Medulla oblongata (tissue), 1 donor: ENCODE data around the gene L3MBTL1.

Experiments used
- DNase-seq: peaks from one replicate; pipeline ENCODE4 v3.0.0-alpha.2; 2015; ENCODE audit errors: extremely low spot score

L3MBTL1 gene

GRCh38 chr20:43535370-43536004, 28.0 kb downstream of the L3MBTL1 start:
- DNase-seq = no peak

DNA sequence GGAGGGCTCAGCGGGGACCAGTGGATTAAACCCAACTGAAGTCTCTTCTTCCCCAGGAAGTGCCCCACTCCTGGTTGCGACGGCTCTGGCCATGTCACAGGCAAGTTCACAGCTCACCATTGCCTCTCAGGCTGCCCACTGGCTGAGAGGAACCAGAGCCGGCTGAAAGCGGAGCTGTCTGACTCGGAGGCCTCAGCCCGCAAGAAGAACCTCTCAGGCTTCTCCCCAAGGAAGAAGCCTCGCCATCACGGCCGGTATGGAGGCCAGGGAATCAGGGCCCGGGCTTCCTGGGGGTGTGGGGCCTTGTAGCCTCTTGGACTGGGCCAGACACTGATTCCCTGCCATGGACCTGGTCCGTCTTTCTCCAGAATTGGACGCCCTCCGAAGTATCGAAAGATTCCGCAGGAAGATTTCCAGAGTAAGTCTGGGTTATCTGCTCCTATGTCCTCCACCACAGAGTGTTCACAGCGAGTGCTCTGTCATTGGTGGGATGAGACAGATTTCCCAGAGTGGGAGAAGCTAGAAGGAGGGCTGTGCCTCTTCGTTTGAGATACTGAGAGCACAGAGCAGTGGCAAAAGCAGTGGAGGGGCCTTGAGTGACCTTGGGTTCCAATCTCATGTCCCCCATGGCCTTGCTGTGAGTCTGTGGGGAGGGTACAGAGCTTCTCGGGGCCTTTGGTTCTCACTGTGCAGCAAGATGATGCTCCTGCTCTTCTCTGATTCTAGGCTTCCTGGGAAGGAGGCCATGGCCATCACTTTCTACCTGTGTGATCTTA, 28.7 kb downstream of the L3MBTL1 start:
- no peak for DNase-seq

GRCh38 chr20:43536817-43537440, 29.4 kb downstream of the L3MBTL1 start:
- DNase-seq = no peak

GRCh38 chr20:43537921-43538877, 30.7 kb downstream of the L3MBTL1 start:
- peak; percentile 75 for DNase-seq

GRCh38 chr20:43538878-43539700, 31.6 kb downstream of the L3MBTL1 start:
- no peak for DNase-seq

DNA sequence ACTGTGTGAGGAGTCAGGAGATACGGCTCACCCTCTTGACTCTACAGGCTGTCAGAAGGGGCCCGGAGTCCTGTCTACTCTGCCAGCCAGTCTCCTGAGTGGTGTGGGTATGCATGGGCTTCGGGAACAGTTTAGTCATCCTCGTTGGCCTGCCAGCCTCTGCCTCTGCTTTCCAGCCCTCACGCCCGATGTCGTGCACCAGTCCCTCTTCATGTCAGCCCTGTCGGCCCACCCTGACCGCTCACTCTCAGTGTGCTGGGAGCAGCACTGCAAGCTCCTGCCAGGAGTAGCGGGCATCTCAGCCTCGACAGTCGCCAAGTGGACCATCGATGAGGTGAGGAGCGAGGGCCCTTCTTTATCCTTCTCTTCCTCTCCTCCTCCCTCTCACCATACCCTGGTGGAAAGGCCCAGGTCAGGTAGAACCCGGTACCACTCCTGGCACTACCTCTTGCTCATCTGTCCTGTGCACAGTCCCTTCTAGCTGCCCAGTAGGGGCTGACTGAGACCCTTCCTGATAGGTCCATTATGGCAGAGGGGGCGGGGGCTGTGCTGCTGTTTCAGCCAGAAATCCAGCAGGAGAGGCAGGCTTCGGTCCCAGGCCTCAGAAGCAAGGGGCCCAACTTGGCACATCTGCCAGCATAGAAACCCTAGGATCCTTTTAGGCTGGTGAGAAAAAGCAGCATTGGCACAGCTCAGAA, 32.6 kb downstream of the L3MBTL1 start:
- no peak for DNase-seq

DNA sequence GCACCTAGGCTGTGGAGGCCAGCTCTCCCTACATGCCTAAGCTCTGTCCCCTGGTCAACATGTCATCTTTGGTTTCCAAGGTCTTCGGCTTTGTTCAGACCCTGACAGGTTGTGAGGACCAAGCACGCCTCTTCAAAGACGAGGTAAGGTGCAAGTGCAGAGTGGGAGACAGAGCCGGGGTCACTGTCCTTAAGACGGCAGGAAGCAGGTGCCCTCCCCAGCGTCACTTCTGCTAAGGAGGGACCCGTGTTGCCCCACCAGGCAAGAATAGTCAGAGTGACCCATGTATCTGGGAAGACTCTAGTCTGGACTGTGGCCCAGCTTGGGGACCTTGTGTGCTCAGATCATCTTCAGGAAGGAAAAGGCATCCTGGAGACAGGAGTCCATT, 33.2 kb downstream of the L3MBTL1 start:
- DNase-seq = no peak

DNA sequence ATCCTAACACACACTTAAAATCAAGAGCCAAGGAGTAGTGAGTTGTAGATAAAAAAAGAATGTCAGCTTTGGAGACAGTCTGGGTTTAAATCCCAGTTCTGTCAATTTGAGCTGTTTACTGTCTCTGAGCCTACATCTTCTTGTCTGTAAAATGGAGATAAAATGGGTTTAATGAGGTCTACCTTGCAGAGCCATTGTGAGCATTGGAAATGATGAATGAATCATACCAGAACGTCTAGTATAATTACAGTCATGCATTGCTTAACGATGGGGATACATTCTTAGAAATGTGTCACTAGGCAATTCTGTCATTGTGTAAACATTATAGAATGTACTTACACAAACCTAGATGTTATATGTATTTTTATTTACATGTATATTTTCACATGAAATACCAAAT, 33.7 kb downstream of the L3MBTL1 start:
- DNase-seq = no peak

GRCh38 chr20:43542161-43542560, 34.7 kb downstream of the L3MBTL1 start:
- no peak for DNase-seq

DNA sequence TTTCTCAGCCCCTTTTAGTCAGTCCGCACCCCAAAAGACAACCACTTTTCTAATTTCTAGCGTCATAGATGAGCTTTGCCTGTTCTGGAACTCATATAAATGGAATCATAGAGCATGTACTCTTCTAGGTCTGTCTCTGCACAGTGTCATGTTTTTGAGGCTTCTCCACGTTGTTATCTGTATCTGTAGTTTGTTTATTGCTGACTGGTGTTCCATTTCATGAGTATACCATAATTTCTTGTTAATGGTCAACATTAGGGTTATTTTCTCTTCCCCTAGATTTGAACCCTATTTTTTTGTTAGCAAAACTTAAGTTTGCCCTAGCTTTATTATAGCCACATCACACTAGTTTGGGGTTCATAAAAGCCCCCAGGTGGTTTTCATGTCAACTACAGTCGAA, 35.2 kb downstream of the L3MBTL1 start:
- no peak for DNase-seq

GRCh38 chr20:43543138-43543537, 35.6 kb downstream of the L3MBTL1 start:
- DNase-seq = no peak

GRCh38 chr20:43544501-43544900, 37.0 kb downstream of the L3MBTL1 start:
- no peak for DNase-seq

DNA sequence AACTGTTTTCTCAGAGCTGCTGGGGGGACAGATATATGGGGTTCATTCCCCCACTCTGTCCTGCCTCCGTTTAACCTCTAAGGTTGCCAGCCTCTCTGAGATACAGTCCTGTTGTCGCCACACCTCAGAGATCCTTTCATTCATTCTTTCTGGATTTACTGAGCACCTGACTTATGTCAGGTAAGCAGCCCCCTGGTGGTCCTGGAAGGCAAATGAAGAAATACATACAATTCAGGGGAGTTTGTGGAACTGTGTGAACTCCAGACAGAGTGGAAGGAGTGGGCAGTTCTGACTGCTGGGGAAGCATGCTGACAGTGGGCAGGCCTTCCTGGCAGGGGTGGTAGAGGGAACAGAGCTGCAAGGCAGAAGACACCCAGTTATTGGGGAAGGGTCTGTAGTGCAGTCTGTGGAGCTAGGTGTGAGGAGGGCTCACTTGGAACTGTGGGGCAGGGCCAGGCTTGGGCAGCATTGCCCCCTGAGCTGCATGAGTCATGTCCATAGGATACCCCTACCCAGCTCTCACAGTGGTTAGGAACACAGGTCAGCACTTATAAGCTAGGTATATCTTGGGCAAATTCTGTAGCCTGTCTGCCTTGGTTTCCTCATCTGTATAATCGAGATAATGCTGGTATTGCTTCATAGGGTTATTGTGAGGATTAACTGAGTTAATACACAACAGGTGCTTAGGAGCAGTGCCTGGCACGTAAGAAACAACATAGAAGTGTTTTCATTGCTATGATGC, 38.5 kb downstream of the L3MBTL1 start:
- no peak for DNase-seq

GRCh38 chr20:43548273-43548880, 40.9 kb downstream of the L3MBTL1 start:
- DNase-seq = no peak

GRCh38 chr20:43549416-43550065, 42.0 kb downstream of the L3MBTL1 start:
- DNase-seq = no peak

GRCh38 chr20:43550456-43550855, 43.0 kb downstream of the L3MBTL1 start:
- DNase-seq = no peak

- no peak for DNase-seq
Measured at GRCh38 chr20:43554369-43554768, 46.9 kb downstream of the L3MBTL1 start.

DNA sequence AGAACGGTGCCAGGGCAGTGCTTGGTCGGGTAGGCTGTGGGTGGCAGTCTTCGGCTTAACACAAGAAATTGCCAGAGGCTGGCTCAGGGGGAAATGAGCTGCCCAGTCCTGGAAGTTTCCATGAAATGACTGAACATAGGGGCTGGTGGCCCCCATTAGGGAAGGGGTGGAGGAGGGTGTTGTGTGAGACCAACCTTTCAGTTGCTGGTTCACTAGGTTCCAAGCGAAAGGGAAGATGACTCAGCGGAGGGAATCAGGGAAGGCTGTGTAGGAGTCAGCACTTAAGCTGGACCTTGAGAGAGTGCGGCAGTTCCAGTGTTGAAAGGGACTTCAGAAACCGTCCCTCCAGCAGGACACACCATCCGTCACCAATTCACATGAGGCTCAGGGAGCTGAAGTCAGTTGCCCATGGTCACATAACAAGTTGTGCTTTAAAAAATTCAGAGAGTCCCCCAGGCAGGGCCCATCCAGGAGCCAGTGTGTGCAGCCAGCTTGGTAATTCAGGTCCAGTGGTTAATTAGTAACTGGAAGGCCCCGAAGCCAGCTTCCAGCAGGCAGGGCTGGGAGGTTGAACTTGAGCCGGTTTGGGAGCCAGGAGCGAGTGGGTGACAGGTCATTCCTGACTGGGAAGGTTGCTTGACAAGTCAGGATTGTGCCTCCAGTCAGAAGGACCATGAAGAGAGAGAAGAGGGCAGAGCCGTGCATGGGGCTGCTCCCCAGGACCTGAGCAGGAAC, 51.1 kb downstream of the L3MBTL1 start, which contains the start of gene SGK2:
Gene SGK2, plus strand, starts transcription at position 616 of the 735 bp plus-strand sequence. CDS start 7,469 bp downstream, outside the sequence.
- DNase-seq = peak; percentile 27
